Effector CD8-positive, alpha-beta T cell (primary cell): Measurements from ENCODE around the gene PDZD7.

Experiments used
- DNase-seq: peaks from one replicate; lab custom pipeline; 2025; lab: John Stamatoyannopoulos, UW

Gene PDZD7

DNA sequence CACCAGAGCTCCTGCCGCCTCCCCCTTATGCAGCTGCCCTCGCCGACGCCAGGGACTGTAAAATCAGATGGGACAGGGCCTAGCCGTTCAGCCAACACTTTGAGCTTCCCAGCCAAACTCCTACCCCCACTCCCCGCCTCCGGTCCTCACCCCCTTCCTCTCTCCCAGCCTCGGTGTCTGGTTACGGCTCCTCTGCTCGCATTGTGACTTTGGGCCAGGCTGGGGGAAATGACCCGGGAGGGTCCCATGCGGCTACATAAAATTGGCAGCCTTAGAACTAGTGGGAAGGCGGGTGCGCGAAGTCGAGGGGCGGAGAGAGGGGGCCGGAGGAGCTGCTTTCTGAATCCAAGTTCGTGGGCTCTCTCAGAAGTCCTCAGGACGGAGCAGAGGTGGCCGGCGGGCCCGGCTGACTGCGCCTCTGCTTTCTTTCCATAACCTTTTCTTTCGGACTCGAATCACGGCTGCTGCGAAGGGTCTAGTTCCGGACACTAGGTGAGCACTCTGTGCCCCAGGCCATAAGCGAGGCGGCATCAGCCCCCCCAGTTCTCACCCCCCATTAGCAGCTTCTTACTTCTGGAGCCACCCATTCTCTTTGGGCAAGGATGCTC is 30.8 kb upstream of the PDZD7 start, which contains the start of gene KAZALD1:
TSS of gene KAZALD1 (plus strand) at position 366 of the 608 bp plus-strand sequence. CDS start 604 bp downstream, outside the sequence.
- DNase-seq: no peak

DNA sequence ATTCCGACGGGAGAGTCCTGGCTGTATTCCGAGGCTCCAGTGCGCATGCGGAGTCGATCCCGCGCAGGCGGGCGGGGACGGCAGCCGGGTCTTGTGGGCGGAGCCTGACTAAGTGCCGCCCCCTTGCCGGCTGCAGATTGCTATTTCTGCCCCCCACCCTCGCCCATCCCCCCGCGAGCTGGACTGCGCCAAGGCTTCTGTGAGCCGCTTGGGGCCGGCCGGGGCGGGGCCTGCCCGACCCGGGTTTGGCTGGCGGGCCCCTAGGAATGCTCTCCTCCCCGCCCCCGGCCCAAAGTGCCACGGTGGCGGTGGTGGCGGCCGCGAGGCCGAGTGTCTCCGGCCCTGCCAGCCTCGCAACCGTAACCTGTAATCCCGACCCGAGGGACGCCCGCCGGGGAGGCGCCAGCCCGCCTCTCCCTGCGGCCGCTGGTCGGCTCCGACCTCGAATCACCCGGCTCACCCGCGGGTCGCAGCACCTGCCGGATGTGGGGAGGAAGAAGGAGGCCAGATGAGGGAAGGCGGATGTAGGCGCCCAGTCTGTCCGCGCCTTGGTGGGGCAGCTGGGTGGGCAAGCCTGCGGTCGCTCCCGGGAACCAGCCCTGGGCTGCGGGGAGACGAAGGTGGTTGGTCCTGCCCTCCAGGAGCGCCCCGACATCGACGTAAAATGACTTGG is 30.2 kb upstream of the PDZD7 start:
- DNase-seq: peak; percentile 90

DNA sequence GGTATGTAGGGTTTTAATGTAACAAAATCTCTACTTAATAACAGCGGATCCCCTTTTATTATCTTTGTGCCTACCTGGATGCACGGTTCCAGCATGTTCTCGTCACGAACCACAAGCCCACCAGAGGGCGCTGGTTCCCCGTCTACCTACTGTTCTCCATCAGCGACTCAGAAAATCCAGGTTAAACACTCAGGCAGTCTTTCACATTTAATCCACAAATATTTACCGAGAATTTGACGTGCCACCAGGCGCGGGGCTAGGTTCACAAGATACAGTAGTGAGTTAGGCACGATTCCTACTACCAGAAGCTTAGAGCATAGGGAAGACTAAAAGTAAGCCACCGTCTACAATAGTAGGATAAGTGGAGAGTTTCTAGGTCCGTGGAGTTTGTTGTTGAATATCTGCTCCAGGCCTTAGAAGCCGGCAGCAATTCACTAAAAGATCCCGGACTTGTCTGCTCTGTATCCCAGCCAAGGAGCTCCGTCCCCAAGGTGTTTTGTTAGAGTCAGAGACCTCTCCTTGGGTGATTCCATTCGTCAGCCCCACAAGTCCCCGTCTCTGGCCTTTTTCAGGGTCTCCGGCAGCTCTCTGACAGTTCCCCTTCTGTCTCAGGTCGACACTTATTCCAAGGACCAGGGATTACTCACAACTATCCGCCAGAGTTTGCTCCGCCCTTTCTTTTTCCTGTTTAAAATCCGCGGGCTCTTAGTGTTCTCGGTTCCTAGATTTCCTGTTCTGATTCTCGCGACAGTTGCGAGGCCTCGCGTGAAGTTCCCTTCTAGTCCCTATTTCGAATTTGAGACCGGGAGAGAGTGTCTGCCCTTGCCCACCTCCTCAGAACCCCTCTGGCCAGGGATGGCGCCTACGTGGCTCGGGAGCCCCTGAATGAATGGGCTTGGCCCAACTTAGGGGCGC is 29.4 kb upstream of the PDZD7 start:
- DNase-seq: peak; percentile 90

DNA sequence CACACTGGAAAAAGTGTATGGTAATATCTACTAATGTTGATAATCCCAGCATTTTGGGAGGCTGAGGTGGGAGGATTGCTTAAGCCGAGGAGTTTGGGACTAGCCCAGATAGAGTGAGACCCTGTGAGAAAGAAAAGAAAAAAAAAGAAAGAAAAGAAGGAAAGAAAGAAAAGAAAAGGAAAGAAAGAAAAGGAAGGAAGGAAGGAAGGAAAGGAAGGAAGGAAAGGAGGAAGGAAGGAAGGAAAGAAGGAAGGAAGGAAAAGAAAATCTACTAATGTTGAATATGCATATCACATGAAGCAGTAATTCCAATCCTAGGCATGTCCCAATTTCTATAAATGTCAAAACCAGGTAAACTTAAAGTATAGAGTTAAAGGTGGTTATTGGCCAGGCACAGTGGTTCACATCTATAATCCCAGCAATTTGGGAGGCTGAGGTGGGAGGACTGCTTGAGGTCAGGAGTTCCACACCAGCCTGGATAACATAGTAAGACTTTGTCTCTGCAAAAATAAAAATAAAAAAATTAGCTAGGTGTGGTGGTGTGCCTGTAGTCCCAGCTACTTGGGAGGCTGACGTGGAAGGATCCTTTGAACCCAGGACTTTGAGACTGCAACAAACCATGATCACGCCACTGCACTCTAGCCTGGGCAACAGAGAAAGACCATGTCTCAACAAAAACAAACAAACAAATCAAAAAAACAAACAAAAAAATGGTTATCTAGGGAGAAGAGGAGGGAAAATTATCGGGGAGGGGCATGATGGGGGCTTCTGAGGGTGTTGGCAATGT is 25.6 kb upstream of the PDZD7 start:
- no peak for DNase-seq

DNA sequence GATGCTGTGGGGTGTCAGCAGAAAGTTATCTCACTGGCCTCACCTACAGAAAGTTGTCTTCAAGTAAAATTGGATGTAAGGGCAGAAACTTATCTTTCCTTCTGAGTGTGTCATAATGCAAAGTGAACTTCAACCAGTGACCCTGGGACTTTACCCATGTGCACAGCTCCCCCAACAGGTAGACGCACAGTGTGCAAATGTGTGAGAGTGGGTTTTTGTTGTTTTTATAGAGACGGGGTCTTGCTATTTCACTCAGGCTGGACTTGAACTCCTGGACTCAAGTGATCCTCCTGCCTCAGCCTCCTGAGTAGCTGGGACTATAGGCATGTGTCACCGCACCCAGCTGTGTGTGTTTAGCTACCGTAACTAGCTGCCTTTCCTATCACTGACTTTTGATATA is 24.5 kb upstream of the PDZD7 start:
- no peak for DNase-seq

DNA sequence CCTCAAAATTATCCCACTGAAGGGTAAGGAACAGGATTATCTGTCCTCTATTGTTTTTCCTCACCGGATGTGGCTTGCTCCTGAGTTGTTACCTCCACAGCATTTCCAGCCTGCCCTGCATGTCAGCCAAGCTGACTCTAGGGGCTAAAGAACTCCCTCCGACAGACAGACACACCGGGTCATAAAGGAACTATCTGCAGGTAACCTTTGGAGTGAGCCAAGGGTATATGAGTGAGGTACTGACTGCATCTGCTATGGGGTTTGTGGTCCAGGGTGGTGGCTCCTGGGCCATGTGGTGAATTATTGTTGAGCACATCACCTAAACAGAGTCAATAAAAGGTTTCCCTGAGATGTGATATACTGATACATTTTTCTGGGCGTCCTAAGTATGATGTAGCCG is 23.9 kb upstream of the PDZD7 start:
- DNase-seq: no peak

DNA sequence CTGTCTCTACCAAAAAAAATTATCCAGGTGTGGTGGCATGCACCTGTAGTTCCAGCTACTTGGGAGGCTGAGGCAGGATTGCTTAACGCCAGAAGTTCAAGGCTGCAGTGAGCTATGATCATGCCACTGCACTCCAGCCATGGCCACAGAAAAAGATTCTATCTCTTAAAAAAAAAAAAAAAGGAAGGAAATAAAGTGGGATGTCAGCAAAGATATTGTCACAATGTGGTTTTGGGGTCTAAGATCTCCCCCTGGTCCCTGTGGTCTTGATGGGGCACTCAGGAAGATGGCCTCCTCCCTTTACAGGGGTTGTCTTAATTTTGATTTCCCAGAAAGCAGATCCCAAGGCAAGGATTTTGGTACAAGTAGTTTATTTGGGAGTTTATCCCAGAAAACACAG is 23.4 kb upstream of the PDZD7 start:
- DNase-seq: no peak

DNA sequence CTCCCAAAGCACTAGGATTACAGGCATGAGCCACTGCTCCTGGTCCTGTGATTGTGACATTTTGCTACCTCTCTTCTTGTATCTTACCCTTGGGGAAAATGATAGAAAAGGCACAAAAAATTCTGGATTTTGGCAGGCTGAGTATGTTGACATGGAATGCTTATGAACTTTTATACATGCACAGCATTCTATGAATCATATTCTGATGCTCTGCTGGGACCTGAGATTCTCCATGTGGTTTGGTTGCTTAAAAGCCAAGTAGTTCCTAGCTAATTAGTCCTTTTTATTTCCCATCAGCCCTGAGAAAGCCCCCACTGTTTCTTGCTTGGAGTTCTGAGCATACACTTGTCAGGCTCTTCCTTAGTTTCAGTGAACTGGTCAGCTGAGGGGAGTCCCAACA is 22.6 kb upstream of the PDZD7 start:
- DNase-seq: no peak

DNA sequence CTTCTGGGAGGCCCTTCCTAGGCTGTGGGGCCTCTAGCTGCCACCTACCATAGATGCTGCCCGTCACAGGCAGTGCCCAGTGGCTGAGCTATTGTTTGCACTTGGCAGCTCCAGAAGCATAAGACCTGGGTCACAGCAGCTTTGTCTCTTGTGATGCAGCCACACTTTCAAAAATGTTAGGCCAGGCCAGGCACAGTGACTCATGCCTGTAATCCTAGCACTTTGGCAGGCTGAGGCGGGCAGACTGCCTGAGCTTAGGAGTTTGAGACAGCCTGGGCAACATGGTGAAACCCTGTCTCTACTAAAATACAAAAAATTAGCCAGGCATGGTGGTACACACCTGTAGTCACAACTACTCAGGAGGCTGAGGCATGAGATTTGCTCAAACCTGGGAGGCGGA is 21.4 kb upstream of the PDZD7 start:
- DNase-seq: no peak

DNA sequence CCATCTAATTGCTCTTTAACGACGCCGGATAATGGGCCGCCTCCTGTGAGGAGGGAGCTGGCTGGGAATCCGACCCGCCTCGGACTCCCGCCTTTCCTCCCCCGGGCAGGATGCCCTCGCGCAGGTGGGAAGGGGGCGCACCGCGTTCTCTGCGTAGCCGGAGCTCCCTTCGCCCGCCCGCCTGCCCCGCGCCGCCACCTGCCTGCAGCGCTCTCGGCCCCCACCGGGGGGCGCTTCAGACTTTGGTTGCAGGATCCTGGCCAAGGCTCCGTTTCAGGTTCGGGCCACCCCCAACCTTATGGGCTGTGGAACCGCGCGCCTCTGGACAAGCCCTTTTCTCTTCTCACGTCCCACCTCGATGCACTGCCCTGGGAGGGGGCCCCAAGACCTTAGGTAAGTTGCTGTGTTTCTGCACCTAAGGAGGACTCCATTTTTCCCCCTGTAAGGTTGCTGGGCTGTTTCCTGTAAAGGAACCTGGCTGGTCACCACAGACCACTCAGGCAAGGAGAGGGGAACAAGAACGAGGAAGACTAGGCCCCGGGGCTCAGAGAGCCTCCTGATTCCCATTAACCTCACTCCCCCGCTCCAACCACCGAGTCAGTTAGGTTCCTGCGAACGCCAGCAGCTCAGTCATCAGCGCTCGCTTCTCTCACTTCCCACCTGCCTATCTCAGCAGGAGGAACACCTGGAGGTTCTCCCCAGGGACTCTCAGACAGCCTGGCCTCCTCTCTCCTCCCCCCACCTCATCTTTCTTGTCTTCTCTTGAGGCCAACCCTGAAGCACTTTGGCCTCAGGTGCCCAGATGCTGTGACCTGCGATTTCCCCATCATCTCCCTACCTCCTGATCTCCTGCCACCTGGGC is 19.5 kb upstream of the PDZD7 start:
- peak; percentile 71 for DNase-seq

DNA sequence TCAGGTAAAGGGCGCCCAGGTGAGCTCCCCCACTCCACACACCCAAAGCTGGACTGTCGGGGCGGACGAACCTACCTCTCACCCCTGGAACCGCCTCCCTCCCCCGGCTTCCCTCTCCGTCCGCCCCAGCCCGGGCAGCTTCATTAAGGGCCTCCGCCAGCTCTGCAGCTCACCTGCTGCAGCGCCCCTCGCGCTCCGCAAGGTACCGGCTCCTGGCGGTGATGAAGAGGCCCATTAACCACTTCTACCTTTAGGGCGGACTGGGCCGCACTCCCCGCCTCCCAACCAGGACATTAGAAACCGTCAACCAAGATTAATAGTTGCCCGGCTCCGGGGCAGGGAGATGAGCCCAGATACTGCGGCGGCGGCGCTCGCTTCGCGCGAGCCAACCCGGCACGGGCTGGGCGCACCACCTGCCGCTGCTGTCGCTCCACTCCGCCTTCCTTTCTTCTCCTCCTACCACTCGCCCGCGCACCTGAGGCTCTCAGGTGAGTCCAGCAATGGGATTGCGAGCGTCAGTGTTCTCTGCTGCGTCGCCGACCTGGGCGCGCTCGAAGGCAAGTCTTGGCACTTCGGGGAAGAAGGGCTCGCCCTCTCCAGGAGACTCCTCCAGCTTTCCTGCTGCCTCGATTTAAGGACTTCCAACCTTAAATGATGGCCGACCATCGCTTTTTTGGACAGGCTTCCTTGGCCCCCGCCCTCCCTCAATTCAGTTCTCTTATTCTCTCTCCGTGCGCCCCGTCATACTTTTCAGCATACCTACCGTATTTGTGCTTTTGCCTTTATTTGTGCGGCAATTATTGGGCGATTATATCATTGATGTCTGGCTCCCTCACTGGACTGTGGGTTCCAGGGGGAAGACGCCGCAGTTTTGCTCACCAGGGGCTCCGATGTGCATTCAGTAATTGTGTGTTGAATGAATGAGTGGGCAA is 17.3 kb upstream of the PDZD7 start:
- DNase-seq: no peak

DNA sequence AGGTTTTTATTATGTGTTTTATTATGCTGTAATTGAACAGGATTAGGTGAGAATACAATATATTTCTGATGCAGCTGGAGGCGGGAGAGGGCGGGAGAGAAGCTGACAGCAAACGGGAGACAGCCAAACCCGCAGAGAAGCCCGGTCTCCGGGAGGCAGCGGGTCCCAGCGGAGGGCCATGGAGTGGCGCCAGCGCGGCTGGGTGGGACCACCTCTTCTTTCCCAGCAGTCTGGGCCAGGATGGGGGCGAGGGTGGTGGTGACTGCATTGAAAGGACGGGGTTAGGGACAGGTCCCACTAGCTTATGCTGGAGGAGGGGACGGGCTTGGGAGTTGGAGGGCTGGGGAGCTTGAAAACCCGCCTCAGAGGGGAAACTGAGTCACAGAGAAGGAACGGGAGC is 16.3 kb upstream of the PDZD7 start:
- no peak for DNase-seq

DNA sequence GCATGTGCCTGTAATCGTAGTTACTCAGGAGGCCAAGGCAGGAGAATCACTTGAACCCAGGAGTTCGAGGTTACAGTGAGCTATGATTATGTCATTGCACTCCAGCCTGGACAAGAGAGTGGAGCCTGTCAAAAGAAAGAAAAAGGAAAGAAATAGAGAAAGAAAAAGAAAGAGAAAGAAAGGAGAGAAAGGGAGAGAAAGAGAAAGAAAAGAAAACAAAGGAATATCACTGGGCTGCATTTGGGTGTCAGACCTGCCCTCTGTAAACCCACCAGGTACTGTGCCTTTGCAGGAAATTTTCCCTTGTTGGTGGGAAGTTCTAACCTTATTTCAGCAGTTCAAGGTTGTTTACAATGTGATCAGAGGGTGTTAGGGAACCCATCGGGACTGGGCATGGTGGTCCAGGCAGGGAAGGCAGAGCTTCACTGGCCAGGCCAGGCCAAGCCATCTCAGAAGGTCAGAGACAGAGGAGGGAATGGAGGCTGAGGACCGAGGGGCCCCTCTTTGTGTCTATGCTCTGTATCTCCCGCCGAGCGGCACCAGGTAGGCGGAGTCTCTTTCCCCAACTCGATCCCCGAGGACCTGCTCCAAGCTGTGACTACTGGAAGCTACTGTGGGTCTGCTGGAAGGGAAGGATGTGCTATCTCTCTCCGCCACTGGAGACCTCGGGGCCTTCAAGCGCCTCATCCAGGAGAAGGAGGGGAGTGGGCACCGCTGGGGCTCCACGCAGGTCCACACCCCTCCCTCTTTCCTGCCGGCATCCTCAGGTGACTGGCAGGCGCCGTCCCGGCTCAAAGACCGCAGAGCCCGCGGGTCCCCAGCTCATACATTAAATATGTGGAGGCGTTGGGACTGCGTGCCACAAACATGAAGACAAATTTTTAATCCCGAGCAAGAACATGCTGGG is 15.7 kb upstream of the PDZD7 start:
- DNase-seq: no peak

DNA sequence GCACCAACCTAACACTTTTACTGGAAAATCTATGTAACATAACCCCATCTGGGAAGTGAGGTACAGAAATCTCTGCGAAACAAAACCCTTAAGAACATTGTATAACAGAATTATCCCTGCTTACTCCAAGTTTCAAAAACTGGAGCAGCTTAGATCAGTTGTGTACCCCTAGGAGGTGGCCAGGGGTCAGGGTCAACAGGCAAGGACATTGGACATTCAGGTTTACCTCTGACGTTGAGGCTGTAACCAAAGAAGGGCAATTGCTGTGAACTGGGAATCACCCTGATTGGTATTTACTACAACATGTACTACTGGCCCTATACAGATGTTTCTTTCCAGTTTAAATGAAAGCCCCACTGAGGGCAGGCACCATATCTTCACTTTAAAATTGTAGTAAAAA is 13.2 kb upstream of the PDZD7 start:
- DNase-seq: no peak

DNA sequence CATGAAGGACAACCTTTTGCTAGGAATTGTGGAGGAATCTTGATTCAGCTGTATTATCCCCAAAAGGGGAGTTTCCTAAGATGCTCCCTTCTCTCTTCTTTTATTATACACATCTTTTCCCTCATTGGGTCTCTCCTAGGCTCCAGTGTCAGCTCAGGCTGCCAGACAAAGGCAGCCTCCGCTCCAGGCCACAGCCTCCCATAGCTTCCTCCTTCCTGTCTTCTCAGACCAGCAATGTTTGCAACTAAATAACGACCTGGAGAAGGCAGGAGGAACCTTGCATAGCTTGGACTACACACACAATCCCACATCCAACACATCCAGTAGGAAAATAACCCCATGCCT is 12.4 kb upstream of the PDZD7 start:
- no peak for DNase-seq

DNA sequence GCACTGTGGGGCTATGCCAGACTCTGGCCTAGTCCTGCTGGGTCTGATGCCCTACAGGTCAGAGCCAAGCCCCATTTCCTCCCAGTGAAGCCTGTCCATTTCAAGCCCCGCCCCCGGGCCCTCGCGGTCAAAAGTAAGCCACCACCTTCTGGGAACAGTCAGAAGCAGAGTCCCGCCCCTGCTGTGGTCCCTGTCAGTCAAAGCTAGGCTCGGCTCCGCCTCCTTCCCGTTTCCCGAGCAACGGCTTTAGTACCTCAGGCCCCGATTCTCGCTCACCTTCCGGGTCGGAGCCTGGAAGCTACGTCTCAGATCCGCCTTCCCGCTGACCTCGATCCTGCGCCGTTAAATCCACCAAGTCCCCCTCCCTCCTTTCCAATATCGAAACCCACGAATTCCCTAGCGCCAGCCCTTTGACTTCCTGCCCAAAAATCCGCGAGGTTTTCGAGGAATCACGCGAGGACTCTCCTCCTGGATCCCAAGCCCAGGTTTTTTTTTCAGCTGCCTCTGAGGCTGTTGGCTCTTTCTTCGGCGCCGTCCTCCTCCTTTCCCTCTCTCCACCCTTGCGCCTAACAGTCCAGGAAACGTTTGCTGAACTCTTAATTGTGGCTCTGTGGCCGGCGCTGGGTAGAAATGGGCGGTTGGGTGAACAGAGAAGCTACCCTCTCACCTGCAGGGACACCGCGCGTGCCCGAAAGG is 11.9 kb upstream of the PDZD7 start:
- peak; percentile 62 for DNase-seq

DNA sequence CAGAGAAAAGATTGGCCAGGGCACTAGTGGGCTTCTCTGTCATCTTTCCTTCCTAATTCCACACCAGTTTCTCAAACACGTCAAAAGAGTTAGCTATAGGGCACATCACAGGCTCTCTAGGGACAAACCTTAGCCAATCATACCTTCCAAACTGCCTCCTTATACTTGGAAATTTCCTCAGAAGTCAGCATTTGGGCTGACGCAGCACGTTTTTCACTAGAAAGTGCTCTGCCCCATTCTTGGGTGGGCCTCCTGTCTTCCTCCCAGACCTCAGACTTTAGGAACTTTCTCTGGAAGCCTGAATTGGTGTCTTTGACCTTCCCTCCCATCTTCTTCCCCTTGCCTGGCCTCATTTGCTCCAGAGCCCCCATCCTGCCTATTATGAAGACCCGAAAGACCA is 11.2 kb upstream of the PDZD7 start:
- no peak for DNase-seq

DNA sequence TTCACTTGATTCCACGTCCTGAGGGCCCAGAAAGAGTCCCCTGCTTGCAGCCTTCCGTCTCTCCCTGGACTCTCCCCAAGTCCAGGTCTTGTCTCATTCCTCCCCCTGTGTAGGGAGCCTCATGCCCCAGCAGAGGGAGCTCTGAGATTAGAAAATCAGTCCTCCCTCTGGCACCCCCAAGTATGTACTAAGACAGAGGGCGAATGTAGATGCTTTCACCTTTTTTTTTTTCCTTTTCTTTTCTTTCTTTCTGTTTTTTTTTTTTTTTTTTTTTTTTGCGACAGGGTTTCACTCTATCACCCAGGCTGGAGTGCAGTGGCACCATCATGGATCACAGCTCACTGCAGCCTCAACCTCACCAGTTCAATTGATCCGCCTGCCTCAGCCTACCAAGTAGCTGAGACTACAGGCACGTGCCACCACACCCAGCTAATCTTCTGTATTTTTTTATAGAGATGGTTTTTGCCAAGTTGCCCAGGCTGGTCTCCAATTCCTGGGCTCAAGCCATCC is 10.4 kb upstream of the PDZD7 start:
- DNase-seq: peak; percentile 68
